Measurements from ENCODE around the gene FRMD5. TPM values are rescaled to one million over a fixed set of nuclear protein-coding genes. Genes with fewer than 3 reads are reported as not detected.
A peak's percentile ranks its signal among the peaks of the same experiment; 100 is the strongest.
"Not testable (repeated sequence)": the region's sequence is repeated elsewhere in the genome, so short reads cannot be mapped to it uniquely, and the experiment has no call there.

Gene FRMD5
- total RNA-seq, 1 donor from 2014 or later = 0.12 TPM

DNA sequence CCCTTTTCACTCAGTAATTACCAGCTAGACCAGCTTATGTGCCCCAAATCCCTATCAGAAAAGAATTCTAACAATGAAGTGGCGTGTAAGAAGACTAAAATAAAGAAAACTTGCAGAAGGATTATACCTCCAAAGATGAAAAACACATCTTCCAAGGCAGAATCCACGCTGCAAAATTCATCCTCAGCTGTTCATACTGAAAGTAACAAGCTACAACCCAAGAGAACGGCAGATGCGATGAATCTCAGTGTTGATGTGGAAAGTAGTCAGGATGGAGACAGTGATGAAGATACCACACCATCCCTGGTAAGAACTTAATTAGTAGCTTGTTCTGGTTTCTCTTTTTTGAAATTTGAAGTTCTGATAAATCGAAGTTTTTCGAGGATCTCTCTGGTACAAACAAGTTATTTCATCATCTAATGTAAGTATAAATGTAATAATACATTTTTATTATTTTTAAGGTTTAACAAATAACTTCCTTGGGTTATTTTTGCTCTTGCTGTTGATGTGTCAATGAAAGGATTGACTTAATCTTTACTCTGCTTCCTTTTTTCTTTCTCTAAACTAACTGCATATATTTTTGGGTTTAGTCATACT lies 366.9 kb downstream of the FRMD5 start:
- Histone ChIP-seq H3K27ac (no peak overlapping the region), H3K27me3 (ENCODE audit: low read depth) (no peaks in the 10 kb centered on the region), H3K36me3 (no peaks in the 10 kb centered on the region), H3K9me3 (no peaks in the 10 kb centered on the region), H3K4me1 (peaks cover 27% of the 10 kb centered on the region), H3K4me3 (no peak overlapping the region)
- DNase-seq (no peak), ATAC-seq (no peak)
- TF ChIP-seq, protein P1, sequence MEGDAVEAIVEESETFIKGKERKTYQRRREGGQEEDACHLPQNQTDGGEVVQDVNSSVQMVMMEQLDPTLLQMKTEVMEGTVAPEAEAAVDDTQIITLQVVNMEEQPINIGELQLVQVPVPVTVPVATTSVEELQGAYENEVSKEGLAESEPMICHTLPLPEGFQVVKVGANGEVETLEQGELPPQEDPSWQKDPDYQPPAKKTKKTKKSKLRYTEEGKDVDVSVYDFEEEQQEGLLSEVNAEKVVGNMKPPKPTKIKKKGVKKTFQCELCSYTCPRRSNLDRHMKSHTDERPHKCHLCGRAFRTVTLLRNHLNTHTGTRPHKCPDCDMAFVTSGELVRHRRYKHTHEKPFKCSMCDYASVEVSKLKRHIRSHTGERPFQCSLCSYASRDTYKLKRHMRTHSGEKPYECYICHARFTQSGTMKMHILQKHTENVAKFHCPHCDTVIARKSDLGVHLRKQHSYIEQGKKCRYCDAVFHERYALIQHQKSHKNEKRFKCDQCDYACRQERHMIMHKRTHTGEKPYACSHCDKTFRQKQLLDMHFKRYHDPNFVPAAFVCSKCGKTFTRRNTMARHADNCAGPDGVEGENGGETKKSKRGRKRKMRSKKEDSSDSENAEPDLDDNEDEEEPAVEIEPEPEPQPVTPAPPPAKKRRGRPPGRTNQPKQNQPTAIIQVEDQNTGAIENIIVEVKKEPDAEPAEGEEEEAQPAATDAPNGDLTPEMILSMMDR (IDR thresholded peaks at IDR 0.05) = no peak
- intact Hi-C loops (cut with DNase I) = no loop called here

DNA sequence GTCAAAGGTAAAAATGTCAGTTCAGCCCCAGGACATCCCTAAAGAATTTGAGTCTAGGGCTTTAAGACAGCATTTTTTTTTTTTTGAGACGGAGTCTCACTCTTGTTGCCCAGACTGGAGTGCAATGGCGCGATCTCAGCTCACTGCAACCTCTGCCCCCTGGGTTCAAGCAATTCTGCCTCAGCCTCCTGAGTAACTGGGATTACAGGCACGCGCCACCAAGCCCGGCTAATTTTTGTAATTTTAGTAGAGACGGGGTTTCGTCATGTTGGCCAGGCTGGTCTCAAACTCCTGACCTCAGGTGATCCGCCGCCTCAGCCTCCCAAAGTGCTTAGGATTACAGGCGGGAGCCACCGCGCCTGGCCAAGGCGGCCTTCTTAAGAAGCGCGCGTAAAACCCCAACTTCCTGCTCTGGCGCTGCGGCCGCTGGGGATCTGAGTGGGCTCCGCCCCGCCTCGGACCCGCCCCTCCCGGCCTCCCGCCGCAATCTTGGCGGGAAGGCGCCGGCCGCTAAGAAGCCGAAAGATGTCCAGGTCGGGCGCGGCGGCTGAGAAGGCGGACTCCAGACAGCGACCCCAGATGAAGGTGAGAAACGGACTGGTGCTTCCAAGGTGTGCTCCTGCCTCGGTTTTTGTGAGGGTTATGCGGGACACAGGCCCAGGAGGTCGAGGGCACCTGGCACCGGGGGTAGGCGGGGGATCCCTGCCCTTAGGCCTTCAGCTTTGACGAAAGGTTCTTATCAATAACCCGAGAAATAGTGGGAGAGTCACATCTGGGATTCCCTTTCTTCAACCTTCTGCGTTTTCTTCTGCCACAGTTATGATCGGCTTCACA lies 368.3 kb downstream of the FRMD5 start, which contains the start of gene WDR76:
WDR76 (plus strand) TSS at position 495 of the 834 bp plus-strand sequence; CDS start at position 526, 31 bp downstream.
- H3K27ac ChIP-seq = peak within 1 kb of the TSS; percentile 74
- peak; percentile 90 for DNase-seq
- ATAC-seq = peak; percentile 90
- H3K36me3 ChIP-seq = no peaks in the 10 kb centered on the region
- TF ChIP-seq, protein P1 (IDR thresholded peaks at IDR 0.05) = no peak
- H3K4me3 ChIP-seq = peak within 1 kb of the TSS; percentile 63
- no peaks in the 10 kb centered on the region for H3K27me3 ChIP-seq (ENCODE audit: low read depth)
- peaks cover 40% of the 10 kb centered on the region for H3K4me1 ChIP-seq
- intact Hi-C loops (cut with DNase I) = no loop called here
- H3K9me3 ChIP-seq = no peaks in the 10 kb centered on the region

DNA sequence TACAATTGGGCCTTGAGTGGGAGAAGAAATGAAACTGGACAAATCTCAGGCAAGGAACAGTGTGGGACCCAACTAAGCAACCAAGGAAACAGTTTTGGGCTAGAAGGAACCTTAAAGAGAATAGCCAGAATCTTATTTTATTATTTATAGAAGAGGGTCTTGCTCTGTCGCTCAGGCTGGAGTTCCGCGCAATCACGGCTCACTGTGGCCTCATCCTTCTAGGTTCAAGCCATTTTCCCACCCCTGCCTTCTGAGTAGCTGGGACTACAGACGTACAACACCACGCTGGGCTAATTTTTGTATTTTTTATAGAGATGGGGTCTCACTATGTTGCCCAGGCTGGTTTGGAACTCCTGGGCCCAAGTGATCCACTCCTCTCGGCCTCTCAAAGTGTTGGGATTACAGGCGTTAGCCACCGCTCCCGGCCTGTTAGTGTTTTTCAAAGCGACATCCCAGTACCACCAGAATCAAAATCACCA lies 369.0 kb downstream of the FRMD5 start:
- ATAC-seq (no peak), DNase-seq (no peak)
- Histone ChIP-seq H3K27ac (peak overlapping the region; percentile 74), H3K9me3 (no peaks in the 10 kb centered on the region), H3K4me3 (peak overlapping the region; percentile 63), H3K4me1 (peaks cover 47% of the 10 kb centered on the region), H3K36me3 (no peaks in the 10 kb centered on the region), H3K27me3 (ENCODE audit: low read depth) (no peaks in the 10 kb centered on the region)
- TF ChIP-seq, protein P1 (IDR thresholded peaks at IDR 0.05) = no peak
- intact Hi-C loops (cut with DNase I) = no loop called here

DNA sequence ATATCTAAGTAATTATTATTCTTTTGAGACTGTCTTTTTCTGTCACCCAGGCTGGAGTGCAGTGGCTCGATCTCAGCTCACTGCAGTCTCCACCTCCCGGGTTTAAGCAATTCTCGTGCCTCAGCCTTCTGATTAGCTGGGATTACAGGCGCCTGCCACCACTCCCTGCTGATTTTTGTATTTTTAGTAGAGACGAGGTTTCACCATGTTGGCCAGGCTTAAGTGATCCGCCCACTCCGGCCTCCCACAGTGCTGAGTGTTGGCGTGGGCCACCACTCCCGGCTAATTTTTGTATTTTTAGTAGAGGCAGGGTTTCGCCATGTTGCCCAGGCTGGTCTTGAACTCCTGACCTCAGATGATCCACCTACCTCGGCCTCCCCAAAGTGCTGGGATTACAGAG lies 369.8 kb downstream of the FRMD5 start:
- DNase-seq; intact Hi-C loops (cut with DNase I); ATAC-seq; H3K36me3 ChIP-seq; H3K27me3 ChIP-seq (ENCODE audit: low read depth); H3K27ac ChIP-seq; H3K9me3 ChIP-seq; H3K4me3 ChIP-seq: not testable (repeated sequence)
- H3K4me1 ChIP-seq = peaks cover 51% of the 10 kb centered on the region

DNA sequence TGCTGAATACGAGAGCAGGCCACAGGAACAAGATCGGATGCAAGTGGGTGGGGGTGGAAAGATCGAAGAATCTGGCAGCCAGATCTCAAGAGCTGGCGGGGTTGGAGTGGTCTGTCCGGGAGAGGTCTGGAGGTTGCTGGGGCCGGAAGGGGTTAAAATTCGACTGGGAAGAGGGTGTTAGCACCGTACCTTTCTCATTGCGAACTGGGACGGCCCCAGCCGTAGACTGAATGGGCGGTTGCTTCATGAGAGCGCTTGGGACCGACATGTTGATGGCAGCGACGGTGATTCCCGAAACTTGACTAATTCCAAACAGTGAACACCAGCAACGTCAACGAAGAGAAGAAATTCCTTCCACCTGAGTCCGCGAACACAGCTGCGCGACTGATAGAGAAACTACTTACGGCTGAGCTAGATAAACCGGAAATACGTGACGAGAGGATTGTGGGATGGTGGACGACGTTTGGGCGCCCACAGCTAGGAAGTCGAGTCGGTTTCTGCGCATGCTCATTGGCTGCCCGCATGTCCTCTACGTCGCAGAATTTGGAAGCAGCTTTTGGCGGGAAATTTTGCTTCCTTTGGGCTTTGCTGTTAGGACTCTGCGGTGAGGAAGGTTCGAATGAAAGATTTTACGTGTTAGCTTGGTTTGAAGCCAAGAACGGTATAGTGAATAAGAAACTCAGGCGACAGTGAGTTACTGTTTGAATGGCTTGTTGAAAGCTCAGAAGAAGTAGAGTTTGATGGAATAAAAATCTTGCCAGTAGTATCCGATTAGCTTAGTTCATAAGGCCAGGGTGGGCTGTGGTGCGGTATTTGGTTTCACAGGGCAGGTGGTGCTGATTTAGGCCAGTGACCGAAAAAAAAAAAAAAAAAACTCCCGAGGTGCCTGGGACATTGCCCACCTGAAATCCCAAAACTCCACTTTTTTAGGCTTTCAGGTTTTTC lies 370.5 kb downstream of the FRMD5 start, which contains the start of gene MFAP1:
MFAP1 (minus strand) TSS at position 389 of the 945 bp plus-strand sequence; CDS start at position 268, 121 bp downstream.
- peaks cover 51% of the 10 kb centered on the region for H3K4me1 ChIP-seq
- H3K36me3 ChIP-seq = peaks cover 5% of the 10 kb centered on the region
- DNase-seq (peak; percentile 96), ATAC-seq (peak; percentile 95 to 97)
- H3K4me3 ChIP-seq = peak within 1 kb of the TSS; percentile 68
- no peaks in the 10 kb centered on the region for H3K27me3 ChIP-seq (ENCODE audit: low read depth)
- intact Hi-C loops (cut with DNase I) = no loop called here
- H3K27ac ChIP-seq = peak within 1 kb of the TSS; percentile 86
- TF ChIP-seq, protein P1 (IDR thresholded peaks at IDR 0.05) = no peak
- H3K9me3 ChIP-seq = no peaks in the 10 kb centered on the region

Data from lower lobe of right lung (tissue), 2 donors.